UCSD-AML1 (cell line): ENCODE data around the gene GPR176.

Source experiments
- DNase-seq: peaks from one replicate; lab custom pipeline; 2025; ENCODE audit not compliant: unreplicated experiment; lab: John Stamatoyannopoulos, UW

Gene GPR176

GRCh38 chr15:39892418-39892817 is 27.6 kb downstream of the GPR176 start:
- no peak for DNase-seq

- no peak for DNase-seq
Observed at GRCh38 chr15:39890621-39891020, 29.4 kb downstream of the GPR176 start.

- no peak for DNase-seq
Observed at GRCh38 chr15:39889601-39890000, 30.5 kb downstream of the GPR176 start.

GRCh38 chr15:39888809-39889208 is 31.3 kb downstream of the GPR176 start:
- DNase-seq, result no peak

- no peak for DNase-seq
Observed at GRCh38 chr15:39888243-39888642, 31.8 kb downstream of the GPR176 start.

GRCh38 chr15:39887832-39888231 is 32.2 kb downstream of the GPR176 start:
- no peak for DNase-seq

- no peak for DNase-seq
Observed at GRCh38 chr15:39887211-39887610, 32.9 kb downstream of the GPR176 start.

GRCh38 chr15:39886418-39886817 is 33.6 kb downstream of the GPR176 start:
- no peak for DNase-seq

GRCh38 chr15:39885099-39885777 is 34.8 kb downstream of the GPR176 start:
- no peak for DNase-seq

GRCh38 chr15:39884351-39884750 is 35.7 kb downstream of the GPR176 start:
- no peak for DNase-seq

- no peak for DNase-seq
Observed at GRCh38 chr15:39882602-39883001, 37.5 kb downstream of the GPR176 start.

- no peak for DNase-seq
Observed at GRCh38 chr15:39881790-39882189, 38.3 kb downstream of the GPR176 start.

- DNase-seq, result no peak
Observed at GRCh38 chr15:39880718-39881387, 39.2 kb downstream of the GPR176 start.

- DNase-seq, result no peak
Observed at GRCh38 chr15:39878406-39878785, 41.7 kb downstream of the GPR176 start.

GRCh38 chr15:39874890-39875549 is 45.0 kb downstream of the GPR176 start:
- no peak for DNase-seq

- no peak for DNase-seq
Observed at GRCh38 chr15:39873978-39874377, 46.1 kb downstream of the GPR176 start.

- no peak for DNase-seq
Observed at GRCh38 chr15:39870537-39870936, 49.5 kb downstream of the GPR176 start.

- DNase-seq, result no peak
Observed at GRCh38 chr15:39869858-39870515, 50.1 kb downstream of the GPR176 start.

- no peak for DNase-seq
Observed at GRCh38 chr15:39869254-39869653, 50.8 kb downstream of the GPR176 start.

GRCh38 chr15:39868396-39868795 is 51.7 kb downstream of the GPR176 start:
- no peak for DNase-seq

GRCh38 chr15:39864116-39864515 is 56.0 kb downstream of the GPR176 start:
- DNase-seq, result no peak

GRCh38 chr15:39860871-39861270 is 59.2 kb downstream of the GPR176 start:
- DNase-seq, result no peak
